ENCODE data around the gene LONP1.

The LONP1 gene

GRCh38 chr19:5672708-5673459 is 47.1 kb downstream of the LONP1 start:
- no peak for TF ChIP-seq ZNF274 (IDR thresholded peaks at IDR 0.05; ENCODE audit: low read depth, low read length)
- H3K4me3 ChIP-seq (ENCODE audit: low read length), result no peak overlapping the region

GRCh38 chr19:5671600-5671999 is 48.3 kb downstream of the LONP1 start:
- H3K4me3 ChIP-seq (ENCODE audit: low read length), result no peak overlapping the region
- TF ChIP-seq ZNF274 (IDR thresholded peaks at IDR 0.05; ENCODE audit: low read depth, low read length), result no peak

- no peak overlapping the region for H3K4me3 ChIP-seq (ENCODE audit: low read length)
- no peak for TF ChIP-seq ZNF274 (IDR thresholded peaks at IDR 0.05; ENCODE audit: low read depth, low read length)
These were observed 50.7 kb downstream of the LONP1 start for GRCh38 chr19:5669212-5669611.

- no peak overlapping the region for H3K4me3 ChIP-seq (ENCODE audit: low read length)
- TF ChIP-seq ZNF274 (IDR thresholded peaks at IDR 0.05; ENCODE audit: low read depth, low read length), result no peak
These were observed 52.1 kb downstream of the LONP1 start for GRCh38 chr19:5667751-5668271.

- no peak overlapping the region for H3K4me3 ChIP-seq (ENCODE audit: low read length)
These were observed 52.9 kb downstream of the LONP1 start for GRCh38 chr19:5666921-5667610.

GRCh38 chr19:5665781-5666513 is 54.0 kb downstream of the LONP1 start:
- TF ChIP-seq ZNF274 (IDR thresholded peaks at IDR 0.05; ENCODE audit: low read depth, low read length), result no peak
- H3K4me3 ChIP-seq (ENCODE audit: low read length), result no peak overlapping the region

More at GRCh38 chr19:5666921-5667610, 52.9 kb downstream of the LONP1 start:
- TF ChIP-seq ZNF274 (IDR thresholded peaks at IDR 0.05; ENCODE audit: low read depth, low read length), result no peak

GRCh38 chr19:5664515-5664914 is 55.4 kb downstream of the LONP1 start:
- TF ChIP-seq ZNF274 (IDR thresholded peaks at IDR 0.05; ENCODE audit: low read depth, low read length), result no peak
- H3K4me3 ChIP-seq (ENCODE audit: low read length), result no peak overlapping the region

- H3K4me3 ChIP-seq (ENCODE audit: low read length), result no peak overlapping the region
- TF ChIP-seq ZNF274 (IDR thresholded peaks at IDR 0.05; ENCODE audit: low read depth, low read length), result no peak
These were observed 56.0 kb downstream of the LONP1 start for GRCh38 chr19:5663904-5664303.

GRCh38 chr19:5661483-5661882 is 58.5 kb downstream of the LONP1 start:
- no peak overlapping the region for H3K4me3 ChIP-seq (ENCODE audit: low read length)
- no peak for TF ChIP-seq ZNF274 (IDR thresholded peaks at IDR 0.05; ENCODE audit: low read depth, low read length)

- H3K4me3 ChIP-seq (ENCODE audit: low read length), result no peak overlapping the region
- no peak for TF ChIP-seq ZNF274 (IDR thresholded peaks at IDR 0.05; ENCODE audit: low read depth, low read length)
These were observed 64.5 kb downstream of the LONP1 start for GRCh38 chr19:5655412-5655811.

- TF ChIP-seq ZNF274 (IDR thresholded peaks at IDR 0.05; ENCODE audit: low read depth, low read length), result no peak
- no peak overlapping the region for H3K4me3 ChIP-seq (ENCODE audit: low read length)
These were observed 65.0 kb downstream of the LONP1 start for GRCh38 chr19:5654931-5655330.

- no peak for TF ChIP-seq ZNF274 (IDR thresholded peaks at IDR 0.05; ENCODE audit: low read depth, low read length)
- H3K4me3 ChIP-seq (ENCODE audit: low read length), result no peak overlapping the region
These were observed 67.7 kb downstream of the LONP1 start for GRCh38 chr19:5652261-5652660.

- H3K4me3 ChIP-seq (ENCODE audit: low read length), result no peak overlapping the region
- no peak for TF ChIP-seq ZNF274 (IDR thresholded peaks at IDR 0.05; ENCODE audit: low read depth, low read length)
These were observed 68.6 kb downstream of the LONP1 start for GRCh38 chr19:5651361-5651760.

GRCh38 chr19:5648464-5648863 is 71.5 kb downstream of the LONP1 start:
- no peak for TF ChIP-seq ZNF274 (IDR thresholded peaks at IDR 0.05; ENCODE audit: low read depth, low read length)
- no peak overlapping the region for H3K4me3 ChIP-seq (ENCODE audit: low read length)
